ENCODE results near the gene CEP112. TPM values are rescaled to one million over a fixed set of nuclear protein-coding genes. Genes with fewer than 3 reads are reported as not detected.

The CEP112 gene
- total RNA-seq, 8 experiments from 2014 or later: 4.1 to 15.7 (median 7.9) TPM

- H3K4me3 ChIP-seq: no peak overlapping the region
- no peaks in the 10 kb centered on the region for H3K4me1 ChIP-seq (replicated peaks in 1 of 2)
- in situ Hi-C loops (cut with MboI; ENCODE audit: low pct_unique_long_range_greater_than_20kb in 2 of 9, low sequenced_read_pairs in 9 of 9, unreplicated experiment in 9 of 9): loop anchor here in 4 of 9 experiments (25.0 kb wide), 3 partner anchors 97 to 697 kb away; partner anchors contain the start of gene AXIN2 (in 1 of the 4)
- WGBS, 10 experiments: 35 to 92% (median 65%) methylated on average over 3 of the region's 3 CpGs
- ATAC-seq (replicated peaks in 6 of 8): no peak
- H3K27ac ChIP-seq: no peak overlapping the region
These were observed 207.6 kb downstream of the CEP112 start for GRCh38 chr17:65984299-65984698.

DNA sequence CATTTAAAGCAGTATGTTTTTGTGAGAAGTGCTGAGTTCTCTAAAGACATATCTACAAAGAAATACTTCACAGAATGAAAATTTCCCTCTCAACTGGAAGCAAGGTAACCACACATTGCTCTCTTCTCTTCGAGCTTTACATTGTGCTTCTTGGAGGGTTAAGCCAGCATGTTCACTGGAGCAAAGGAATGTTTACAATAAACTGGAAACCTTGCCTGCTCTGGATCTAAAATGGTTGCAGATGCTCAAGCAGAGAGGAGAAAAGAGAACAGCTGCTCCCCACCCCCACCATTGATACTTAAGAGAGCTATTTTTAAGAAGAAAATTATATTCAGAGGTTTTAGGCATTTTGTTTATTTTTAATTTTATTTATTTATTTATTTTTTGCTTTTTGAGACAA lies 213.1 kb downstream of the CEP112 start:
- 17 to 86% (median 67%) methylated on average over 1 of the region's 1 CpG; no CpG with 5 or more reads in 3 of the 10 experiments for WGBS, 10 experiments
- in situ Hi-C loops (cut with MboI; ENCODE audit: low pct_unique_long_range_greater_than_20kb in 2 of 9, low sequenced_read_pairs in 9 of 9, unreplicated experiment in 9 of 9): loop anchor here in 4 of 9 experiments (25.0 kb wide), 3 partner anchors 92 to 692 kb away; partner anchors contain the start of gene AXIN2 (in 1 of the 4)
- no peak overlapping the region for H3K27ac ChIP-seq
- no peak overlapping the region for H3K4me3 ChIP-seq
- H3K4me1 ChIP-seq (replicated peaks in 1 of 2): peaks cover 0 to 6% of the 10 kb centered on the region in 2 donors
- no peak for ATAC-seq (replicated peaks in 6 of 8)

DNA sequence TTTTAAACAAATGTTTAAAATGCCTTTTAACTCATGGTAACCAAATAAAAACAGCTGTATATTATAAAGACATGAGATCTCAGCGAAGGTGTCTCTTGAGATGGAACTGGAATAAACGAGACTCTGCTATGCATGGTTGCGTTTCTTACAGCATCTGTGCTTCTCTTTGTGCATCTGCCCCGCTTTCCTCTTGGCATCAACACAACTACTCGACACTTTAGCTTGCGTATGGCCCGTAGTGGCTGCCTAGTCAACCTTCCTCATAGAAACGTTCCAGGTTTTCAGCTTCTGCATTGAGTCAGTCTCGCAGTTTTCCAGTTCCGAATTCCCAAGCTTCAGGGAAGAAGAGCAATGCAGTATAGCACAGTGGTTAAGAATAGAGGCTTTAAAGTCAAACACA lies 214.9 kb downstream of the CEP112 start:
- no peak overlapping the region for H3K27ac ChIP-seq
- H3K4me3 ChIP-seq: no peak overlapping the region
- WGBS, 10 experiments: 60 to 93% (median 82%) methylated on average over 1 to 9 of the region's 10 CpGs; no CpG with 5 or more reads in 2 of the 10 experiments
- peaks cover 0 to 6% of the 10 kb centered on the region in 2 donors for H3K4me1 ChIP-seq (replicated peaks in 1 of 2)
- in situ Hi-C loops (cut with MboI; ENCODE audit: low pct_unique_long_range_greater_than_20kb in 2 of 9, low sequenced_read_pairs in 9 of 9, unreplicated experiment in 9 of 9): loop anchor here in 4 of 9 experiments (25.0 kb wide), 3 partner anchors 90 to 690 kb away; partner anchors contain the start of gene AXIN2 (in 1 of the 4)
- no peak for ATAC-seq (replicated peaks in 6 of 8)

DNA sequence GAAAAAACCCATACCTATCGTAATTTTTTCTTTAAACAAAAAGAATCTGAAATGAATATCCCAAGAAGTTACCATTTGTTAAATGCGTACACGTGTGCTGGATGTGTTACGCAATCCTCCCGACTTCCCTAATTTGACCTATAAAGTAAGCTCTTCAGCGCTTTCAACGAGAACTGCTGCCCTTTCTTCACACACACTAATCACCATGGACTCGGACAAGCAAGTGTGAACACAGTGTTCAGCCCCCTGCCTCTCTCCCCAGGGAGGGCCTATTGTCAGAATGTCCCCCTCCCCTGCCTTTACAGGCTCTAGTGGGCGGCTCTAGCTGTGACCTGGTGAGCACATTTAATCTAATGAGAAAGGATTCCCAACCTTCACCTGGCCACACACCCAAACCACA lies 216.1 kb downstream of the CEP112 start:
- Histone ChIP-seq H3K4me1 (replicated peaks in 1 of 2) (peaks cover 0 to 6% of the 10 kb centered on the region in 2 donors), H3K27ac (no peak overlapping the region), H3K4me3 (no peak overlapping the region)
- in situ Hi-C loops (cut with MboI; ENCODE audit: low pct_unique_long_range_greater_than_20kb in 2 of 9, low sequenced_read_pairs in 9 of 9, unreplicated experiment in 9 of 9): loop anchor here in 4 of 9 experiments (25.0 kb wide), 3 partner anchors 89 to 689 kb away; partner anchors contain the start of gene AXIN2 (in 1 of the 4)
- WGBS, 10 experiments: 50 to 90% (median 80%) methylated on average over 1 to 9 of the region's 9 CpGs; no CpG with 5 or more reads in 1 of the 10 experiments
- no peak for ATAC-seq (replicated peaks in 6 of 8)

DNA sequence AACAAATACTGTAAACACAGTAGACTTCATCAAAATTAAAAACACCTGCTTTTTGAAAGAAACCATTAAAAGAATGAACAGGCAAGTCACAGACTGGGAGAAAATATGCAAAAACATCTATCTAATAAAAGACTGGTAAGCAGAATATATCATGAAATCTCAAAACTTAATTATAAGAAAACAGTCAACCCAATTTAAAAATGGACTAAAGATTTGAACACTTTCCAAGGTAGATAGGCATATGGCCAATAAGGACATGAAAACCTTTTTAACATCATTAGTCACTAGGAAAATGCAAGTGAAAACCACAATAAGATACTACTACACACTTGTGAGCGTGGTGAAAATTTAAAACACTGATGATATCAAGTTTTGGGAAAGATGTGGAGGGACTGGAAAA lies 218.7 kb downstream of the CEP112 start:
- Histone ChIP-seq H3K4me3 (no peak overlapping the region), H3K27ac (no peak overlapping the region), H3K4me1 (replicated peaks in 1 of 2) (peaks cover 0 to 6% of the 10 kb centered on the region in 2 donors)
- in situ Hi-C loops (cut with MboI; ENCODE audit: low pct_unique_long_range_greater_than_20kb in 2 of 9, low sequenced_read_pairs in 9 of 9, unreplicated experiment in 9 of 9): no loop called here
- 0 to 100% (median 58%) methylated on average over 1 of the region's 1 CpG for WGBS, 10 experiments
- no peak for ATAC-seq (replicated peaks in 6 of 8)

GRCh38 chr17:65967372-65967771 lies 224.6 kb downstream of the CEP112 start:
- in situ Hi-C loops (cut with MboI; ENCODE audit: low pct_unique_long_range_greater_than_20kb in 2 of 9, low sequenced_read_pairs in 9 of 9, unreplicated experiment in 9 of 9): no loop called here
- ATAC-seq (replicated peaks in 6 of 8): no peak
- H3K27ac ChIP-seq: no peak overlapping the region
- H3K4me3 ChIP-seq: no peak overlapping the region
- WGBS, 10 experiments: 75 to 100% (median 94%) methylated on average over 1 to 2 of the region's 2 CpGs
- no peaks in the 10 kb centered on the region for H3K4me1 ChIP-seq (replicated peaks in 1 of 2)

- Histone ChIP-seq H3K27ac (no peak overlapping the region), H3K4me3 (no peak overlapping the region), H3K4me1 (replicated peaks in 1 of 2) (no peaks in the 10 kb centered on the region)
- in situ Hi-C loops (cut with MboI; ENCODE audit: low pct_unique_long_range_greater_than_20kb in 2 of 9, low sequenced_read_pairs in 9 of 9, unreplicated experiment in 9 of 9): no loop called here
- WGBS, 10 experiments: 67 to 100% (median 94%) methylated on average over 1 to 2 of the region's 2 CpGs; no CpG with 5 or more reads in 1 of the 10 experiments
- ATAC-seq (replicated peaks in 6 of 8): no peak
These were observed 225.7 kb downstream of the CEP112 start for GRCh38 chr17:65966072-65966695.

- Histone ChIP-seq H3K4me3 (no peak overlapping the region), H3K4me1 (replicated peaks in 1 of 2) (peaks cover 0 to 4% of the 10 kb centered on the region in 2 donors), H3K27ac (no peak overlapping the region)
- 67 to 100% (median 96%) methylated on average over 1 to 3 of the region's 3 CpGs; no CpG with 5 or more reads in 2 of the 10 experiments for WGBS, 10 experiments
- in situ Hi-C loops (cut with MboI; ENCODE audit: low pct_unique_long_range_greater_than_20kb in 2 of 9, low sequenced_read_pairs in 9 of 9, unreplicated experiment in 9 of 9): no loop called here
- no peak for ATAC-seq (replicated peaks in 6 of 8)
These were observed 228.8 kb downstream of the CEP112 start for GRCh38 chr17:65963179-65963578.

DNA sequence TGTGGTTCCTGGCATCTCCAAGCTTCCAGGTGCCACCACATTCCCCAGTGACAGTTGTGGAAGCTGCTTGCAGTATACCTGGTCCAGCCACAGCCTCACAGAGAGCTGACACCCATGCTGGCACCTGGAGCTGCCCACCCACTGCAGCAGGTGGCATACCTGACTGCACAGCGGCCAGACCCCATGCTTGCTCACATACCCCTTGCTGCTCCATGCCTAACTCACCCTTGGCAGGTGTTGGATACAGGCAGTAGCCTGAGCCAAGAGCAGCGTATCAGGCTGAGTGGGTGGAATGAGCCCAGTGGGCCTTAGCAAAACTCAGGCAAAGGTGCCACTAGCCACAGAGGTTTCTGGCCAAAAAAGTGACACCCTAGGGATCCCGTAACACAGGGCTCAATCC lies 232.3 kb downstream of the CEP112 start:
- Histone ChIP-seq H3K4me1 (replicated peaks in 1 of 2) (peaks cover 0 to 4% of the 10 kb centered on the region in 2 donors), H3K4me3 (no peak overlapping the region), H3K27ac (no peak overlapping the region)
- WGBS, 10 experiments: 80 to 100% (median 92%) methylated on average over 1 to 2 of the region's 3 CpGs; no CpG with 5 or more reads in 3 of the 10 experiments
- in situ Hi-C loops (cut with MboI; ENCODE audit: low pct_unique_long_range_greater_than_20kb in 2 of 9, low sequenced_read_pairs in 9 of 9, unreplicated experiment in 9 of 9): no loop called here
- no peak for ATAC-seq (replicated peaks in 6 of 8)

- in situ Hi-C loops (cut with MboI; ENCODE audit: low pct_unique_long_range_greater_than_20kb in 2 of 9, low sequenced_read_pairs in 9 of 9, unreplicated experiment in 9 of 9): no loop called here
- Histone ChIP-seq H3K4me1 (replicated peaks in 1 of 2) (peaks cover 0 to 4% of the 10 kb centered on the region in 2 donors), H3K4me3 (no peak overlapping the region), H3K27ac (no peak overlapping the region)
- WGBS, 10 experiments: 50 to 100% (median 87%) methylated on average over 1 of the region's 1 CpG
- ATAC-seq (replicated peaks in 6 of 8): peak in 1 of 8 experiments; percentile 39
These were observed 235.1 kb downstream of the CEP112 start for GRCh38 chr17:65956814-65957213.

DNA sequence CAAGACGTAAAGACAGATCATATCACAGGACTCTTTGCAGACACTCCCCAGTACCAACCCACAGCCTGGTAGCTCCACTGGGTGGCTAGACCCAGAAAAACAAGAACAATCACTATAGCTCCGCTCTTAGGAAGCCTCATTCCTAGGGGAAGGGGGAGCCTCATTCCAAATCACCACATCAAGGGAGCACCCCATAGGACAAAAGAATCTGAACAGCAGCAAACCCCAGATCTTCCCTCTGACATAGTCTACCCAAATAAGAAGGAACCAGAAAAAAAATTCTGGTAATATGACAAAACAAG lies 237.8 kb downstream of the CEP112 start:
- in situ Hi-C loops (cut with MboI; ENCODE audit: low pct_unique_long_range_greater_than_20kb in 2 of 9, low sequenced_read_pairs in 9 of 9, unreplicated experiment in 9 of 9): no loop called here
- H3K4me3 ChIP-seq: no peak overlapping the region
- no peaks in the 10 kb centered on the region for H3K4me1 ChIP-seq (replicated peaks in 1 of 2)
- ATAC-seq (replicated peaks in 6 of 8): no peak
- H3K27ac ChIP-seq: no peak overlapping the region
- 50 to 100% (median 80%) methylated on average over 1 to 2 of the region's 2 CpGs; no CpG with 5 or more reads in 4 of the 10 experiments for WGBS, 10 experiments

GRCh38 chr17:65953316-65954147 lies 238.4 kb downstream of the CEP112 start:
- Histone ChIP-seq H3K27ac (no peak overlapping the region), H3K4me3 (no peak overlapping the region), H3K4me1 (replicated peaks in 1 of 2) (no peaks in the 10 kb centered on the region)
- peak in 1 of 8 experiments; percentile 34 for ATAC-seq (replicated peaks in 6 of 8)
- in situ Hi-C loops (cut with MboI; ENCODE audit: low pct_unique_long_range_greater_than_20kb in 2 of 9, low sequenced_read_pairs in 9 of 9, unreplicated experiment in 9 of 9): no loop called here
- WGBS, 10 experiments: 67 to 91% (median 80%) methylated on average over 1 to 9 of the region's 11 CpGs; no CpG with 5 or more reads in 3 of the 10 experiments

DNA sequence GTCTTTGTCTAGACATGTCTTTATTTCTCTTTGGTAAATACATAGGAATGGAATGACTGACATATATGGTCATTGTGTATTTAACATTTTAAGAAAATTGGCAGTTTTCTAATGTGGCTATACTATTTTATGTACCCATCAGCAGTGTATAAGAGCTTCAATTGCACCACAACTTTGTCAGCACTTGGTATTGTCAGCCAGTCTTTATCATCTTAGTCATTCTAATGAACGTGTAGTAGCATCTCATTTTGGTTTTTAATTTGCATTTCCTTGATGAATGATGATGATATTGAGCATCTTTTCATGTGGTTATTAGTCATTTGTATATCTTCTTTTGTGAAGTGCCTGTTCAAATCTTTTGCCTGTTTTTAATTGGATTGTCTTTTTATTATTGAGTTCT lies 239.3 kb downstream of the CEP112 start:
- H3K4me1 ChIP-seq (replicated peaks in 1 of 2): no peaks in the 10 kb centered on the region
- no peak overlapping the region for H3K4me3 ChIP-seq
- WGBS, 10 experiments: 14 to 100% (median 100%) methylated on average over 1 of the region's 1 CpG; no CpG with 5 or more reads in 1 of the 10 experiments
- no peak for ATAC-seq (replicated peaks in 6 of 8)
- H3K27ac ChIP-seq: no peak overlapping the region
- in situ Hi-C loops (cut with MboI; ENCODE audit: low pct_unique_long_range_greater_than_20kb in 2 of 9, low sequenced_read_pairs in 9 of 9, unreplicated experiment in 9 of 9): no loop called here

Data from motor neuron (in vitro differentiated cells).